Fibroblast of skin of back (primary cell): ENCODE measurements around the gene YPEL5. TPM values are rescaled to one million over a fixed set of nuclear protein-coding genes. Genes with fewer than 3 reads are reported as not detected.
"Not testable (repeated sequence)": the region's sequence is repeated elsewhere in the genome, so short reads cannot be mapped to it uniquely, and the experiment has no call there.

Experiments
- DNase-seq: peaks from one replicate; pipeline ENCODE4 v3.0.0-alpha.2; 2013
- polyA plus RNA-seq, 2 experiments: library from polyadenylated mRNA; unstranded; fragments of 120-200 nt; gene quantifications; one replicate each; pipeline ENCODE4 v1.2.1, GENCODE V29; 2013; ENCODE audit not compliant: insufficient read length in 2 of 2

YPEL5 gene
- 76.6 TPM for polyA plus RNA-seq (2013, experiment 1 of 2; ENCODE audit: insufficient read length)
- polyA plus RNA-seq (2013, experiment 2 of 2; ENCODE audit: insufficient read length): 76.9 TPM

- peak; percentile 99 for DNase-seq
These were observed at the start of gene YPEL5 for GRCh38 chr2:30146337-30147195. Gene YPEL5, plus strand, starts transcription at chr2:30147007. Its CDS starts 9,645 bp downstream, at chr2:30156652.

DNA sequence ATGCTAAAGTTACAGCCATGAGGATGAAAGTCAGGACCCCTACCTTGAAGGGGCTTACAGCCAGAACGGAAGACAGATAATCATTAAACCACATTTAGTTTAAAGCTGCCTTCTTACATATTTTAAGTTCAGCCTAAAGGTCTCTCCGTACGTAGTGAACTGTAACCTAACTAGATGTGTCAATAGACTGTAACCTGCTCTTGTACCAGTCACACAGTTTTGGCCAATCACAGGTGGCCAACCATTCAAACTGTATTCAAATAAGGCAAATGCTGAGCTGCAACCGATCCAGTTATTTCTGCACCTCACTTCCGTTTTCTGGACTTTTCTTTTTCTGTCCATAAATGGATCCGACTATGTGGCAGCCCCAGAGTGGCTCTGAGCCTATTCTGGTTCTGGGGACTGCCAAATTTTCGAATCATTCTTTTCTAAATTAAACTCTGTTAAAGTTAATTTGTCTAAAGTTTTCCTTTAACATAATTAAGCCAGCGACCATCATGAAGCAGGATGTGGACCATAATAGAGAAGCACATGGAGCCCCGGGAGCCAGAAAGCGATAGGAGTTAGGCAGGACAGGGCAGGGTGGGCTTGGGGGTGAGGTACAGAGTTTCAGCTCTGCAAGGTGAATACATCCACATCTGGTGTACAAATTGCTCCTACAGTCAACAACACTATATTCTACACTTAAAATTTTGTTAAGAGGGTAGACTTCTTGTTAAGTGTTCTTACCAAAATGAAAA lies 48.4 kb upstream of the YPEL5 start:
- DNase-seq: no peak

DNA sequence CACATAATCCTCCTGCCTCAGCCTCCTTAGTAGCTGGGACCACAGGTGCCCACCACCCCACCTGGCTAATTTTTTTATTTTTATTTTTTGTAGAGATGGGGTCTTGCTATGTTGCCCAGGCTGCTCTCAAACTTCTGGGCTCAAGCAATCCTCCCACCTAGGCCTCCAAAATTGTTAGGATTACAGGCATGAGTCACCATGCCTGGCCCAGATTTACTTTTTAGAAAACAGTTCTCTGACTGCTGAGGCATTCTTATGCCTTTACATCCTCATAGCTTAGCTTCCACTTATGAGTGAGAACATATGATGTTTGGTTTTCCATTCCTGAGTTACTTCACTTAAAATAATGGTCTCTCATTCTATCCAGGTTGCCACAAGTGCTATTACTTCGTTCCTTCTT lies 47.4 kb upstream of the YPEL5 start:
- peak; percentile 73 for DNase-seq

GRCh38 chr2:30100691-30101090 lies 46.1 kb upstream of the YPEL5 start:
- peak; percentile 68 for DNase-seq

GRCh38 chr2:30104307-30104706 lies 42.5 kb upstream of the YPEL5 start:
- no peak for DNase-seq

DNA sequence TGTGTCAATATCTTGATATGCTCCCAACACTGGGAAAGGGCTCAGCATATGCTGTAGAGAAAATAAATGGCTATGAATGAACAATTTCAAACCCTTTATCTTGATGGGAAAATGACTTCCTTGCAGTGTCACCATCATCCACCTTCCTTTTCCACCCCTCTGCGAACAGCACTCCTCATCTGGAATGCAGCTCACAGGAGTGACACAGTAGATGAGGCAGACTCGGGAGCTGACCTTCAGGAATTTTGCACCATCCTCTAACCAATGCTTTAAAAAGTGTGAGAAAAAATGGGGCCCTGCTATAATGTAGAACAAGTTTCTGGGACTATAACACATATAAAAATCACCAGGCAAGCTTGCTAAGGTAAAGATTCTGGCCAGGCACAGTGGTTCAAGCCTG lies 41.3 kb upstream of the YPEL5 start:
- DNase-seq: peak; percentile 44

- DNase-seq: peak; percentile 77
These were observed 40.3 kb upstream of the YPEL5 start for GRCh38 chr2:30106543-30106942.

GRCh38 chr2:30108192-30108591 lies 38.6 kb upstream of the YPEL5 start:
- no peak for DNase-seq

GRCh38 chr2:30108851-30109250 lies 38.0 kb upstream of the YPEL5 start:
- DNase-seq: no peak

DNA sequence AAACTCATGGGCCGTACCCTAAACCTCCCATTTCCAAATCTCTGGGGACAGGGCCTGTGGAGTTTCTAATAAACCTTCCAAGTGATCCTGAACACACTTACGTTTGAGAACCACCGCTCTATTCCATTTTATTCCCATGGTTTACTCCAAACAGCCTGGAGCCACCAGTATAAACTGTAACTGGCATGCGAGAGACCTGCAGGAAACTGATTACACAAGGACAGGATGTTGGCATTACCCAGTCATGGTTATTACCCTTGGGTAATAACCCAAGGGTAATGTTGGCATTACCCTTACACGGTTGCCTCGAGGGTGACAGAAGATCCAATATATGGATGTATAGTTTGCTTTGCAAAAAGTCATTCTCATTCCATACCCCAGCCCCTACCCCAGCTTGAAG lies 37.0 kb upstream of the YPEL5 start:
- DNase-seq: no peak

DNA sequence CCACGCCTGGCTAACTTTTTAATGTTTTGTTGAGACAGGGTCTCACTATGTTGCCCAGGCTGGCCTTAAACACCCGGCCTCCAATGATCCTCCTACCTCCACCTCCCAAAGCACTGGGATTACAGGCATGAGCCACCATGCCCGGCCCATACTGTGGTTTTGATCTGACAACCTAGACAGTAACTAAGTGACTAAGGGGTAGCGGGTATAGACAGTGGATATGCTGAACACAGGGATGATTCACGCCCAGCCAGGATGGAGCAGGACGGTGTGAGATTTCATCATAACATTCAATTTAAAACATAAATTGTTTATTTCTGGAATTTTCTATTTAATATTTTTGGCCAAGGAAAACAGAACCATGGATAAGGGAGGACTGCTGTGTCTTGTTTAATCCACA lies 36.0 kb upstream of the YPEL5 start:
- peak; percentile 43 for DNase-seq

GRCh38 chr2:30111186-30111585 lies 35.6 kb upstream of the YPEL5 start:
- DNase-seq: not testable (repeated sequence)

DNA sequence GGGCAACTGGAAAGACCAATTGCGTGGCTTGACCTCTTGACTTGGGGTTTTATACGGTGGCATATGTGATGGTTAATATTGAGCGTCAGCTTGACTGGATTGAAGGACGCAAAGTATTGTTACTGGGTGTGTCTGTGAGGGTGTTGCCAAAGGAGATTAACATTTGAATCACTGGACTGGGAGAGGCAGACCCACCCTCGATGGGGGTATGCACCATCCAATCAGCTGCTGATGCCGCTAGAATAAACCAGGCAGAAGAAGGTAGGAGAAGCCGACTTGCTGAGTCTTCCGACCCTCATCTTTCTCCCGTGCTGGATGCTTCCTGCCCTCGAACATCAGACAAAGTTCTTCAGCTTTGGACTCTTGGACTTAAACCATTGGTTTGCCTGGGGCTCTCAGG lies 34.2 kb upstream of the YPEL5 start:
- DNase-seq: no peak

DNA sequence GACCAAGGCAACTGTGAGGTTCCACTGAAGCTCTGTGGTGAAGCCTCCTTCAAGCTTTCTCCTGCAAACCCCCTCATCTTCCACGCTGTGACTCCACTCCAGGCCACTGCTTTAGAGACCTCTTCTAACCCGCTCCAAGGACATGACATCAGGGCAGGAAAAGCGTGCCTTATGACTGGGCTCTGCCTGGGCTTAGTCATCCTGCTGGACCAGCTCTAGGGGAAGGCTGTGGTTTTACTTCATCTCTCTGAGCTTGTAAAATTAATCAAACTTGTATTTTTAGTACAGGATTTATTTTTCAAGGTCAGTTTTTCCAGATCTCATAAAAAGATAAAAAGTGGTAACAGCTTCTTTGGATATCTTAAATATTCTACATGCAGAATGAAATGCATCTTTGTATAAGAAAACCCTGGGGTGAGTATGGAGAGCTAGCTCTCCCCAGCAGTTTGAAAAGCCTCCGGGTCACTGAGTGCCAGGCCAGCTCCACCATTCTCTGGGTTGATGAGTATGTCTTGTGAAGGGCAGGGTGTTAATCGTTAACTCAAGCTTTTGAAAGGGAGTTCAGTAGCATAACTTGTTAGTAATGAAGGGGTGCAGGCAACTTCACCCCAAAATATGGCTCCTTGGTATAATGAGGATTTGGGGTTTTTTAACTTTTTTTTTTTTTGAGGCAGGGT lies 33.1 kb upstream of the YPEL5 start:
- peak; percentile 95 for DNase-seq

DNA sequence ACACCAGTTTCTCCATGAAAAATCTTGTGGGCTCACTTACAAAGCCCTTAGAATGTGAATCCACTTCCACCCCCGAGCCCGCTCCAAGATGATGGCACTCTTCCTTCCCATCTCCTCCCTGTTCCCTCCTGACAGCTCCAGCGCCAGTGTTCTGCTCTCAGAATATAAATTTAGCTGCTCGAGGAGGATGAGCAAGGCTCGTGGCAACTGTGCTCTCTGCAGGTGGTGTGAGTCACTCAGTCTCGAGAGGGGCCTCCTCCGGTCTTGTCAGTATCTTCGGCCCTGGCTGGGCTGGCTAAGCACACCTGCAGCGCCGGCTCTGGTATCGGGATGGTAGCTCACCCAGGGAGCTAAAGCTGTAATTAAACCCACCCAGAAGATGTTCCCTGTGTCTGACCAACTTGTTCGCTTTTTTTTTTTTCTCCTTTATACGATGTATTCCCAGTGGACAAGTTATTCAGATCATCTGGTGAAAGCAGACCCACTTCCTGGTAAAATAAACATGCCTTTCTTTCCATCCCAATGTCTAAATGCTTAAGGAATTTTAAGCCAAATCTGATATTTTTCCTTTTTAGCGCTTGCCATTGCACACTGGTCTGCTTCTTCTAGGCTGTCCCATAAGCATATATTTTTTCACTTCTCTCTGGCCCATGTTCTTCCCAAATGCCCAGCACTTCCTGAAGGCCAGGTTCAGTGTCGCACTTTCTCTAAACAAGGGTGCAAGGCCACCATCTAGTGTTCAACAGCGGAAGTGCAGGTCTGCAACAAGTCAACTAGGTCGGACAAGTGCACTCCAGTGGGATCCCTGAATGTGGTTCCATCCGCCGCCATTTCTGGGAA lies 31.4 kb upstream of the YPEL5 start:
- peak; percentile 82 for DNase-seq

DNA sequence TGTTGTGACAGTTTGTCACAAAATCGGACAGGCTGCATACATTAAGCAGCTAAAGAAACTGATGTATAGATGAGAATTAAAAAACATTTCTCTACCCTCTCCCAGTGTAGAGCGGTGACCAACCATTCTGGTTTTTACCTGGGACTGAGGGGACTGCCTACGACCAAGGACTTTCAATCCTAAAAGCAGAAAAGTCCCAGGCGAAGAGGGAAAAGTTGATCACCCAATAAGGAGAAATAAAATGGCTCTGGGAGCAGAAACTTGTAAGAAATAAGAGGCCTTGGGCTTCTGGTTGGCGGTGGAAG lies 30.9 kb upstream of the YPEL5 start:
- no peak for DNase-seq

- DNase-seq: no peak
These were observed 24.4 kb upstream of the YPEL5 start for GRCh38 chr2:30122362-30122761.

- peak; percentile 60 for DNase-seq
These were observed 19.6 kb upstream of the YPEL5 start for GRCh38 chr2:30127016-30127893.

GRCh38 chr2:30134582-30134981 lies 12.2 kb upstream of the YPEL5 start:
- DNase-seq: no peak

DNA sequence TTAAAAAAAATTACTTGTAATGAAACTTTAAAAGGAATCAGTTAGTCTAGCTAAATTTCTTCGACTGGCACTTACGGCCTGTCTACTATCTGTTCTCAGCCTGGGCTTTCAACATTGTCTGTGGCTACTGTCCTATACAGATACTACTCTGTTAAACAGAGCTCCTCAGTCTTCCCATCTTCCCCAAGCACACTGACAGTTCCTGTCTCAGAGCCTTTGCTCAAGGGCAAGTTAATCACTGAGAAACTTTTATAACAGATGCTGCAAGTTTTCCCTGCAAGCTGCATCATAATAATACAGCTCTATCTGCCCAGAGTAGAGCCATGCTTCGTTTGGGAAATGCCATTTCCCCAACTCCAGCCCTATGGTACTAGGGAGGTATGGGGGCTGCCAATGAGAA lies 11.3 kb upstream of the YPEL5 start:
- no peak for DNase-seq

GRCh38 chr2:30136764-30137444 lies 9.9 kb upstream of the YPEL5 start:
- DNase-seq: no peak
